Fibroblast of mammary gland (primary cell): ENCODE measurements around the gene GOLGA2.

ENCODE experiments used
- DNase-seq: peaks from one replicate; pipeline ENCODE4 v3.0.0-alpha.2; 2010; ENCODE audit warnings: low read depth
- H3K4me3 ChIP-seq: 2 replicates; pipeline ENCODE4 v1.5.1; 2011; ENCODE audit warnings: low read depth, mild to moderate bottlenecking, low read length, moderate library complexity; ENCODE audit not compliant: control insufficient read depth
- CTCF ChIP-seq: conservative IDR thresholded peaks from 2 replicates; pipeline ENCODE4 v1.5.1; 2011; ENCODE audit warnings: low read depth, low read length, inconsistent platforms; ENCODE audit not compliant: control insufficient read depth, insufficient read depth

Gene GOLGA2

GRCh38 chr9:128254855-128255759 is 20.7 kb downstream of the GOLGA2 start:
- H3K4me3 ChIP-seq = no peak overlapping the region
- peak; percentile 77 for TF ChIP-seq CTCF
- DNase-seq = peak; percentile 42

DNA sequence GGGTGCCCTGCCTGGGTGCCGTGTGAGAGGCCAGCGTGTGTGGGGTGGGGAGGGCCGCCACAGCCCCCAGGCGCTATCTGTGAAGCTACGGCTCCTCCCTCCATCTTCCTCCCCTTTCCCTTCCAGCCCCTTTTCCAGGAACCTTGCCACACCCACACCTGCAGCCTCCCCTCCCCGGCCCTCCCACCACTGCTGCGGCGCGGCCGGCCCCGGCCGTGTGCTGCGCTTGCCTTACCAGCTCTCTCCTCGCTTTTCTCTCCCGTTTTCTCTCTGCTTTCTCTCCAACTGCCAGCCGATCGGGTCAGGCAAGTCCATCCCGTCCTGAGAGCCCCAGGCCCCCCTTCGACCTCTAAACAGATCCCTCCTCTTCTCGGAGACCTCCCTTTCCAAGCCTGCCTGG is 21.4 kb downstream of the GOLGA2 start:
- no peak for TF ChIP-seq CTCF

GRCh38 chr9:128253991-128254346 is 21.8 kb downstream of the GOLGA2 start:
- H3K4me3 ChIP-seq = no peak overlapping the region
- TF ChIP-seq CTCF = no peak
- no peak for DNase-seq

More for the DNA sequence above, 21.4 kb downstream of the GOLGA2 start:
- no peak overlapping the region for H3K4me3 ChIP-seq
- DNase-seq = no peak

GRCh38 chr9:128253140-128253990 is 22.4 kb downstream of the GOLGA2 start:
- no peak overlapping the region for H3K4me3 ChIP-seq
- TF ChIP-seq CTCF = no peak
- no peak for DNase-seq

DNA sequence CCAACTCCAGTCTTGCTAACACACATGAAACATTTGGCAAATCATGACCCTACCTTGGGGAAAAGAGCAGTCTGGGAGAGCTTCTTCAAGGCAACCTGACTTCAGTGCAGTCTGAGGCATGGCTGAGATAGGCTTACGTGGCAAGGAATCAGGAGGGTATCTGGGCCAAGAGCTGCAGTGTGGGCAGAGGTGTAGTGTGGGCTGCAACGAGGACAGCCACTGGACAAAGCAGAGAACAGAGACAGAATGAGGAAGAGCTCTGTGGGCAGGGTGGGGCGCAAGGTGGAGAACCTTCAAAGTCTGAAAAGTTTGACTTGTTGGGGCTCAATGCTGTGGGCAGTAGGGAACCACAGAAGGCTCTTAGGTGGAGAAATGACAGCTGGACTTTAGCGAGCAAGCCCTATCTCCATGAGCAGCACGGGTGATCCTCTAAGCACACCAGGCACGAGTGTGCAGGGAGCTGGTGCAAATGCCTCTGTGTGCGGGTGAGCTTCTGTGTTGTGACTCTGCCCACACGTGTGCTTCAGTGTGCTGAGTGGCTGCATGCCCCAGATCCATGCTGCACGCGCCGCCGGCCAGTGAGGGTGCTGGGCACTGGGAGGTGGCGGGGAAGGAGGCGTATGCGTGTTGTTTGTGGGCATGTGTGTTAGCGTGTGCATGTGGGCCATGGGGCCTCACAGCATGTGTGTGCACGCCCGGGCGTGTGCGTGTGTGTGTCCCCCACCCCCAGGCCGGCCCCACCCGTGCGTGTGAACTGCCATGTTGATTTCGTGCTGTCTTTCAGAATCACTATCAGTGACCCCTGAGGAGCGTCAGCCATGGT is 23.3 kb downstream of the GOLGA2 start:
- TF ChIP-seq CTCF = no peak
- DNase-seq = no peak
- H3K4me3 ChIP-seq = no peak overlapping the region

DNA sequence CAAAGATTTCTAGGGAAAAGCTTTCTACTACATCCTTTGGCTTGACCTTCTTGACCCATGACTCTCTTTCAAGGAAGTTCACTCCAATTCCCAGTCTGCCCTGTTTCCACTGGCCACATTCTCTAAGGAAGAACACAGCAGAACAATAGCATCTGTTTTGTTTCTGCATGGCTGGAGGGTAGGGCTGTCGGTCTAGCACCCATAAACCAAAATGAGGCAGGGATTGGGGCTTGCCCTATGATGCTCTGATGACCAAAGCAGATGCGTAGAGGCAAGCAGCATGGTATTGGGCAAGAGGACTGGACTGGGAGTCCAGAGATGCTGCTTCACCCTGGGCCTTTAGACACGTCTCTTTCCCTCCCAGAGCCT is 24.1 kb downstream of the GOLGA2 start:
- H3K4me3 ChIP-seq = no peak overlapping the region
- no peak for TF ChIP-seq CTCF
- DNase-seq = peak; percentile 72
